GM21619 (cell line): ENCODE results near the gene NEK11.

Experiments
- ATAC-seq: cut with Tn5 transposase; IDR thresholded peaks from one replicate; pipeline ENCODE4 v1.9.1; 2021; ENCODE audit not compliant: unreplicated experiment

The NEK11 gene

GRCh38 chr3:131125684-131126083 is 99.0 kb downstream of the NEK11 start:
- ATAC-seq = no peak

DNA sequence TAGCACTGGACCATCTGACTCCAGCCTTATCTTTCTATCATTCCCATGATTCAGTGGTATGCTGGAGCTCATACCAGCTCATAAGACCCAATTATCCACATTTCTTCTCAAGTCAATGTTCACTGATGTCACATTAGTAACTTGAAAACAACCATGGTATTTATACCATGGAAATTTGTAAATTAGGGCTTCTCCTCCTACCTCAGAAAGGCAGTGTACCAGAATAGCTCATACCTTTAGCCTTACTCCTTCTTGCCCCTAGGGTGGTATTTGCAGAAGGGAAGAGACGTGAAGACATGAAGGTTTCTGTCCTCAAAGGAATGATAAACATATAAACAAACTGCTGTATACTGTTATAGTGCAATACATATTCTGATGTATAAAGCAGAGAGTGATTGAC is 114.2 kb downstream of the NEK11 start:
- no peak for ATAC-seq

DNA sequence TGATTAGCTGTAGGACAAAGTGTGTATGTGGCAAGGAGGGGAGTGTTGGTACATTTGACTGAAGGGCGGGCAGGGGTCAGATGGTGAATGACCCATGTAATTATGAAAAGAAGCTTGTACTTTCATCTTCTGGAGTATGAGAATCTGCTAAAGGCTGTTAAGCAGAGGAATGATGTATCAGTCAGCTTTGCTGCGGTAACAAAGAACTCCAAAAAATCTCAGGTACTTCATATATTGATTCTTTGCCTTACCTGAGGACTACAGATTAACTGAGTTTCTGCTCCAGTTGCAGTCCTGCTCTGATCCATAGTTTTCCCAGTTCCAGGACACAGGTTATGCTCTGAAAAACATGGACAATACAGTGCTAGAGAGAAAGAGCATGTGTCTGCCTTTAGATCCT is 115.1 kb downstream of the NEK11 start:
- ATAC-seq = no peak

GRCh38 chr3:131142580-131142979 is 115.9 kb downstream of the NEK11 start:
- ATAC-seq = no peak

DNA sequence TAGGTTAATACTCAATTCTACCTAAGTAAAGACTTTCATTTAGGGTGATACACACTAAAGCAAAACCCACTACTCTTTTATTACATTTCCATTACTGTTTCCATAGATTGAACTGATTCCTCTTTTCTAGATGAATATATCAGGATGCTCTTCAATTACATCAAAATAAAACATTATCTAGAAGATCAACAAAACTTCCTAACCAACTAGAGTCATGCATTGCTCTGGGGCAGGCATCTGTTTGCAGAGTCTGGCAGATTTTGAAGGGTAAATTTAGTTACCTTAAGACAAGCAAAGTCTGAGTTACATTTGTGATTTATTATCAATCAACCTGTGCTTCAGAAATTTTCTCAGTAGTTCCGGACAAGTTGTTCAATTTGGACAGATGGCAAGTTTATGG is 117.1 kb downstream of the NEK11 start:
- ATAC-seq = no peak

DNA sequence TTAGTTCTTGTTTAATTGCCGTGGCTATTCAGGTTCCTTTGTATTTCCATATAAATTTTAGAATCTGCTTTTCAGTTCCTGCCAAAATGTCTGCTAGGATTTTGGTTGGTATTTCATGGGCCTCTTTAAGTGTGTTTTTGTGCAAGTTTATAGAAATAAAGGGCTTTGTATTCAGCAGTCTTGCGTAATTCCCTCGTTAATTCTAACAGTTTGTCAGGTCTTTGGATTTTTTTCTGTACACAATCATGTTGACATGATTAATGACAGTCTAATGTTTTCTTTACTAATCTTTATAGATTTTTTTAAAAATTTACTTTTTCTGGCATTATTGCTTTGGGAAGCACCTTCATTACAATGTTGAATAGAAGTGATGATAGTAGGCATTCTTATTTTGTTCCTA is 120.9 kb downstream of the NEK11 start:
- ATAC-seq = no peak

DNA sequence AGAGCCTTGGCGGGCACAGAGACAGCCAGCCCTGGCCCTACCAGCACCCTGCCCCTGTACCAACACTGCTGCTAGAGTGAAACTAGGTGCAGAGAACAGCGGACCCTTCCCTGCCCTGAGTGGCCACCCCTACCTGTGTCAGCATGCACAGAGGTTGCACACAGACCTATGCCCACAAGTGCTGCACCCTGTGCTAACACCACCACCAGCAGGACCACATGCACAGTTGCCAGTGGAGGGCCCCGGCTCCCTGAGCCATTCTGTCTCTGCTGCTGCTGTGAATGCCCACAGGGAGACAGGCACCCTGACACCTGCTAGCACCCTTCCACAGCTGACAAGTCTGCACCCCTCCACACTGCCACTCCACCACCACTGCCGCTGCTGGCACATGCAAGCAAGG is 131.8 kb downstream of the NEK11 start:
- ATAC-seq = no peak

DNA sequence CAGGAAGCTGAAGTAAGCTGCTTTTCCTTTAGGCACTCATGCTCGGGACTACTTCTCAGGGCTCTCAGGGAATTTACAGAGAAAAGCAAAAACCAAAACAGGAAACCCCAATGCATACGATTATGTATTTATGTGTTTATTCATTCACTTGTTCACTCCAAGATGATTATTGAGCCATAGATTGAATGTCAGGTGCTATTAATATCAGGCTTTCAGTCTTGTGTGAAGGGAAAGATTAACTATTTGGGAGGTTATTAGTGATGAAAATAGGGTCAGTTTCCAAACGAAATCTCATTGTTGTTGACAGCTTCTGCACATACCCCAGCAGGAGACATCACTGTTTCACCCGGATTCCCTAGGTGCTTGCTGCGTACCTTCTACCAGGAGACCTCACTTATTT is 135.8 kb downstream of the NEK11 start:
- ATAC-seq = no peak

GRCh38 chr3:131167867-131168266 is 141.2 kb downstream of the NEK11 start:
- no peak for ATAC-seq

GRCh38 chr3:131169331-131169730 is 142.7 kb downstream of the NEK11 start:
- no peak for ATAC-seq

DNA sequence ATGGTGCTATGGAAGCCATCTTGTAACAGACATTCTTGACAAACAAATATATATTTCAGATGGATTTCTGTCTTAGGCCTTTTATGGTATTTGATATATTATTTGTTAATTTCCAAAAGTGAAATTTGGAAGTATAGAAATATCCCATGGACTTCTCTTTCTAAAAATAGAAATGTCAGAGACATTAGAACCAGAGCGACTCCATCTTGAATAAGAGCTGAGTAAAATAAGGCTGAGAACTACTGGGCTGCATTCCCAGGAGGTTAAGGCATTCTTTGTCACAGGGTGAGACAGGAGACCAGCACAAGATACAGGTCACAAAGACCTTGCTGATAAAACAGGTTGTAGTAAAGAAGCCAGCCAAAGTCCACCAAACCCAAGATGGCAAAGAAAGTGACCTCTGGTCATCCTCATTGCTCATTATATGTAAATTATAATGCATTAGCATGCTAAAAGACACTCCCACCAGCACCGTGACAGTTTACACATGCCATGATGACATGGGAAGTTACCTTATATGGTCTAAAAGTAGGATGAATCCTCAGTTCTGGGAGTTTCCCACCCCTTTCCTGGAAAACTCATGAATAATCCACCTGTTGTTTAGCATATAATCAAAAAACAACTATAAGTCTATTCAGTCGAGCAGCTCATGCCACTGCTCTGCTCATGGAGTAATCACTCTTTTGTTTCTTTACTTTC is 146.0 kb downstream of the NEK11 start:
- no peak for ATAC-seq

- peak; percentile 98 for ATAC-seq
These were observed 148.1 kb downstream of the NEK11 start for GRCh38 chr3:131174752-131175151.

- ATAC-seq = no peak
These were observed 152.2 kb downstream of the NEK11 start for GRCh38 chr3:131178710-131179375.

DNA sequence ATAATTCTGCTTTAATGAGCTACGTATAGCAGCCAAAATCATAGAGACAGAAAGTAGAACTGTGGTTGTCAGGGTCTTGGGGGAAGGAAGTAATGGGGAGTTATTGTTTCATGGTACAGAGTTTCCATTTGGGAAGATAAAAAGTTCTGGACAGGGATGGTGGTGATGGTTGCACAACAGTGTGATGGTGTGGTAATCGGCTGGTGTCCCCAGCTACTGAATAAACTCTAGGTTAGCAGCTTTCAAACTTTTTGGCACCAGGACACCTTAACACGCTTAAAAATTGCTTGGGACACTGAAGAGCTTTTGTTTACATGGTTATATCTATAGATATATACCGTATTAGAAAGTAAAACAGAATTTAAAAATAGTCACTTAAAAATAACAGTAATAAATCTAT is 166.0 kb downstream of the NEK11 start:
- no peak for ATAC-seq

DNA sequence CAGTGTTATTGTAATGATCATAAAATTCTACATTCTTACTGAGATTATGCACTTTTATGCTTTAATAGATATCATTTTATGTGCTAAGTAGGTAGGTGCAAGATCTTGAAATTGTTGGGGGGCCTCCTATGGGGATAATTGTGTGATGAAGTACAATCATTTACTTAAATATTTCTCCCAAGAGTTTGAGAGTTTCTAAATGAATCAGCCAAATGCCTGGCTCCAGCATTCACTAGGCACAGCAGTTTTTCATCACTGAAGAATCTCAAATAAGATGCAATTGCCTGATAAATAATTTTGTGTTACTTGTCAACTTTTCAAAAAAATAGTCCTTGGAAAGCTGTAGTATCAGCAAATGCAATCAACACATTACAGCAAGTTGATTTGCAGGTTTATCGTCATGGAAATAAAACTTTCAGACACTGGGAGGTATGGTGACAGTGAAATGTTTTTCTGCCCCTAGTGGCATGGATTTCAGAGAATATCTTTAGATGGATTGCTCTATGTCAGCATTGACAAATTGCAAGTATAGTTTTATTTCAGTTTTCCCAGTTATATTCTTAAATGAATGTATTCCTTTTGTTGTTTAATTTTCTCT is 167.1 kb downstream of the NEK11 start:
- ATAC-seq = no peak

- ATAC-seq = no peak
These were observed 168.1 kb downstream of the NEK11 start for GRCh38 chr3:131194816-131195215.

DNA sequence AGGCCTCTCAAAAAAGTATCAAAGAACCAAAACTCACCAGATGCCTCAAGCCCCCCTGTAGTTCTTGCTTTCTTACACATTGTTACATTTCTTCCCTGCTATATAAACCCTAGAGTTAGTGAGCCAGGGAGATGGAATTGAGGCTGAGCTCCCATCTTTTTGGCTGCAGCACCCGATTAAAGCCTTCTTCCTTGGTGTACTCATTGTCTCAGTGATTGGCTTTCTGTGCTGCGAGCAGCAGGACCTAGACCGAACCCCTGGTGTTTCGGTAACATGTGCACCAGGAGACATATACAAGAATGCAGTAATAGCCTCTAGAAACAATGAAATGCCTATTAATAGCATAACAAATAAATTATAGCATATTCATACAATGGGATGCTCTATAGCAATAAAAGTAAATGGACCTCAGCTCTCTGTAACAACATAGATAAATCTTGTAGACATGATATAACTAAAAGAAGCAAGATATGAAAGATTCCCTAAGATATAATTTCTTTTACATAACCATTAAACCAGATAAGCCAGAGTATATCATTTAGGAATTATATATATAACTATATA is 174.0 kb downstream of the NEK11 start:
- no peak for ATAC-seq

- ATAC-seq = no peak
These were observed 189.7 kb downstream of the NEK11 start for GRCh38 chr3:131216330-131216729.

GRCh38 chr3:131216801-131217200 is 190.1 kb downstream of the NEK11 start:
- ATAC-seq = no peak

GRCh38 chr3:131217296-131217741 is 190.6 kb downstream of the NEK11 start:
- no peak for ATAC-seq

- ATAC-seq = no peak
These were observed 191.5 kb downstream of the NEK11 start for GRCh38 chr3:131218196-131218595.

DNA sequence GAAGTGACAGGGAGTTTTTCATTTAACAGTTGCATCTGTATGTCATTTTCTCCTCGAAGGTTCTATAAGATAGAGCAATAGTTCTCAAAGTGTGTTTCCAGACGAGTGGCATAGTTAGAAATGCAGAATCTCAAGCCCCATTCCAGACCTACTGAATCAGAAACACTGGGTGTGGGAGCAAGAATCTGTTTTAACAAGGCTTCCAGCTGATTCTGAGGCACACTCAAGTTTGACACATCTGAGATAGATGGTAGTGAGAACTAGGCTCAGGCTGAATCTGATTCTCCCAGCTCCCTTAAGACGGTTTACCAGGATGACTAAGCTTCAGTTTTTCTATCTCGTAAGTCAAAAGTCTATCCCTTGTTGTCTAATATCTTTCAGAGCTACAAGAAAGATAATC is 195.1 kb downstream of the NEK11 start:
- no peak for ATAC-seq
